HUES64 (cell line): ENCODE data around the gene CCDC80.

Source experiments
- H3K27ac ChIP-seq: 2 replicates; pipeline ENCODE4 v1.7.0; 2013; ENCODE audit warnings: low read depth, low read length, inconsistent platforms
- H3K27me3 ChIP-seq: 2 replicates; pipeline ENCODE4 v1.6.1; 2013; ENCODE audit warnings: mild to moderate bottlenecking, low read length; ENCODE audit not compliant: insufficient read depth
- H3K36me3 ChIP-seq: 2 replicates; pipeline ENCODE4 v1.6.1; 2013; ENCODE audit warnings: mild to moderate bottlenecking, low read length; ENCODE audit not compliant: insufficient read depth
- H3K4me1 ChIP-seq: 2 replicates; pipeline ENCODE4 v1.6.1; 2013; ENCODE audit warnings: mild to moderate bottlenecking, low read length, moderate library complexity; ENCODE audit not compliant: insufficient read depth
- H3K4me3 ChIP-seq: 2 replicates; pipeline ENCODE4 v1.5.1; 2013; ENCODE audit warnings: mild to moderate bottlenecking, low read length, moderate library complexity
- H3K9ac ChIP-seq: 2 replicates; pipeline ENCODE4 v1.6.1; 2013; ENCODE audit warnings: mild to moderate bottlenecking, low read depth, low read length
- H3K9me3 ChIP-seq: 2 replicates; pipeline ENCODE4 v1.6.1; 2013; ENCODE audit warnings: low read depth, low read length; ENCODE audit not compliant: insufficient read depth
- WGBS: fragments of 150-250, 120-280 bp; methylation state at CpG from one replicate; pipeline ENCODE4 v1.1.7; 2013; ENCODE audit warnings: missing lambda C conversion rate; 5-methylcytosine and 5-hydroxymethylcytosine counted together

The CCDC80 gene

GRCh38 chr3:112654979-112655378, 14.0 kb upstream of the CCDC80 start:
- Histone ChIP-seq H3K4me1 (peaks cover 8% of the 10 kb centered on the region; the same call in 1 of the 2 replicates), H3K36me3 (no peaks in the 10 kb centered on the region), H3K27ac (no peak overlapping the region), H3K27me3 (no peaks in the 10 kb centered on the region), H3K9me3 (no peaks in the 10 kb centered on the region), H3K9ac (no peak overlapping the region), H3K4me3 (no peak overlapping the region)
- no CpG with 5 or more reads among the region's 4 CpGs for WGBS

- WGBS: 90% methylated on average over 5 of the region's 5 CpGs
- no peak overlapping the region for H3K27ac ChIP-seq
Measured at GRCh38 chr3:112654492-112654891, 13.5 kb upstream of the CCDC80 start.

GRCh38 chr3:112653881-112654300, 12.9 kb upstream of the CCDC80 start:
- Histone ChIP-seq H3K9me3 (no peaks in the 10 kb centered on the region), H3K27me3 (no peaks in the 10 kb centered on the region), H3K9ac (no peak overlapping the region), H3K4me3 (no peak overlapping the region), H3K27ac (no peak overlapping the region), H3K36me3 (no peaks in the 10 kb centered on the region), H3K4me1 (peaks cover 8% of the 10 kb centered on the region; the same call in 1 of the 2 replicates)
- 95% methylated on average over 5 of the region's 5 CpGs for WGBS

More at GRCh38 chr3:112654492-112654891, 13.5 kb upstream of the CCDC80 start:
- Histone ChIP-seq H3K9me3 (no peaks in the 10 kb centered on the region), H3K9ac (no peak overlapping the region), H3K27me3 (no peaks in the 10 kb centered on the region), H3K4me1 (peaks cover 8% of the 10 kb centered on the region; the same call in 1 of the 2 replicates), H3K36me3 (no peaks in the 10 kb centered on the region), H3K4me3 (no peak overlapping the region)

- Histone ChIP-seq H3K27me3 (no peaks in the 10 kb centered on the region), H3K4me1 (peaks cover 8% of the 10 kb centered on the region; the same call in 1 of the 2 replicates), H3K9me3 (no peaks in the 10 kb centered on the region), H3K36me3 (no peaks in the 10 kb centered on the region), H3K4me3 (no peak overlapping the region), H3K9ac (no peak overlapping the region), H3K27ac (no peak overlapping the region)
- WGBS: 88% methylated on average over 5 of the region's 5 CpGs
Measured at GRCh38 chr3:112653209-112653871, 12.4 kb upstream of the CCDC80 start.

- Histone ChIP-seq H3K4me3 (no peak overlapping the region), H3K36me3 (no peaks in the 10 kb centered on the region), H3K9ac (no peak overlapping the region), H3K27ac (no peak overlapping the region), H3K27me3 (no peaks in the 10 kb centered on the region), H3K4me1 (peaks cover 26% of the 10 kb centered on the region), H3K9me3 (no peaks in the 10 kb centered on the region)
- WGBS: 92% methylated on average over 2 of the region's 2 CpGs
Measured at GRCh38 chr3:112651516-112651915, 10.6 kb upstream of the CCDC80 start.

- Histone ChIP-seq H3K27me3 (no peaks in the 10 kb centered on the region), H3K9ac (no peak overlapping the region), H3K27ac (no peak overlapping the region), H3K9me3 (no peaks in the 10 kb centered on the region), H3K36me3 (no peaks in the 10 kb centered on the region), H3K4me1 (peaks cover 29% of the 10 kb centered on the region), H3K4me3 (no peak overlapping the region)
- 97% methylated on average over 3 of the region's 3 CpGs for WGBS
Measured at GRCh38 chr3:112651071-112651470, 10.1 kb upstream of the CCDC80 start.

- H3K36me3 ChIP-seq: no peaks in the 10 kb centered on the region
- peaks cover 29% of the 10 kb centered on the region for H3K4me1 ChIP-seq
- H3K9ac ChIP-seq: no peak overlapping the region
- no peak overlapping the region for H3K27ac ChIP-seq
- 95% methylated on average over 3 of the region's 3 CpGs for WGBS
- H3K27me3 ChIP-seq: no peaks in the 10 kb centered on the region
- no peaks in the 10 kb centered on the region for H3K9me3 ChIP-seq
- H3K4me3 ChIP-seq: no peak overlapping the region
Measured at GRCh38 chr3:112650482-112650881, 9.5 kb upstream of the CCDC80 start.

- Histone ChIP-seq H3K27ac (no peak overlapping the region), H3K36me3 (no peaks in the 10 kb centered on the region)
- 91% methylated on average over 1 of the region's 1 CpG for WGBS
Measured at GRCh38 chr3:112649478-112649735, 8.5 kb upstream of the CCDC80 start.

GRCh38 chr3:112647122-112647521, 6.2 kb upstream of the CCDC80 start:
- Histone ChIP-seq H3K9me3 (no peaks in the 10 kb centered on the region), H3K4me3 (0 out of 2 replicates have a peak overlapping the region, but pooled peaks have one; percentile 10), H3K27me3 (no peaks in the 10 kb centered on the region), H3K4me1 (peaks cover 39% of the 10 kb centered on the region), H3K36me3 (no peaks in the 10 kb centered on the region), H3K9ac (no peak overlapping the region), H3K27ac (peak overlapping the region; percentile 17)
- WGBS: 31% methylated on average over 5 of the region's 5 CpGs

More at GRCh38 chr3:112649478-112649735, 8.5 kb upstream of the CCDC80 start:
- peaks cover 29% of the 10 kb centered on the region for H3K4me1 ChIP-seq
- no peaks in the 10 kb centered on the region for H3K9me3 ChIP-seq
- H3K4me3 ChIP-seq: no peak overlapping the region
- H3K27me3 ChIP-seq: no peaks in the 10 kb centered on the region
- no peak overlapping the region for H3K9ac ChIP-seq

- H3K27ac ChIP-seq: peak overlapping the region; percentile 17; the same call in 1 of the 2 replicates
- H3K9ac ChIP-seq: no peak overlapping the region
- peaks cover 44% of the 10 kb centered on the region for H3K4me1 ChIP-seq
- 72% methylated on average over 6 of the region's 7 CpGs for WGBS
- H3K27me3 ChIP-seq: no peaks in the 10 kb centered on the region
- H3K36me3 ChIP-seq: no peaks in the 10 kb centered on the region
- H3K9me3 ChIP-seq: no peaks in the 10 kb centered on the region
- no peak overlapping the region for H3K4me3 ChIP-seq
Measured at GRCh38 chr3:112646623-112647022, 5.7 kb upstream of the CCDC80 start.

- no peak overlapping the region for H3K4me3 ChIP-seq
- 88% methylated on average over 4 of the region's 4 CpGs for WGBS
- no peaks in the 10 kb centered on the region for H3K36me3 ChIP-seq
- H3K9me3 ChIP-seq: no peaks in the 10 kb centered on the region
- H3K4me1 ChIP-seq: peaks cover 64% of the 10 kb centered on the region
- H3K27ac ChIP-seq: no peak overlapping the region
- no peak overlapping the region for H3K9ac ChIP-seq
- no peaks in the 10 kb centered on the region for H3K27me3 ChIP-seq
Measured at GRCh38 chr3:112644453-112644852, 3.5 kb upstream of the CCDC80 start.
